Stimulated activated CD8-positive, alpha-beta memory T cell treated with anti-CD3 and anti-CD28 coated beads, Interleukin-15, amount 100 ng/mL, for 1 hour (primary cell): ENCODE measurements around the gene FCHSD1.

Source experiments
- DNase-seq: peaks from one replicate; pipeline ENCODE4 v3.0.0-alpha.2; 2020; ENCODE audit warnings: low read depth

The FCHSD1 gene

GRCh38 chr5:141672841-141673813, 21.9 kb upstream of the FCHSD1 start:
- no peak for DNase-seq

DNA sequence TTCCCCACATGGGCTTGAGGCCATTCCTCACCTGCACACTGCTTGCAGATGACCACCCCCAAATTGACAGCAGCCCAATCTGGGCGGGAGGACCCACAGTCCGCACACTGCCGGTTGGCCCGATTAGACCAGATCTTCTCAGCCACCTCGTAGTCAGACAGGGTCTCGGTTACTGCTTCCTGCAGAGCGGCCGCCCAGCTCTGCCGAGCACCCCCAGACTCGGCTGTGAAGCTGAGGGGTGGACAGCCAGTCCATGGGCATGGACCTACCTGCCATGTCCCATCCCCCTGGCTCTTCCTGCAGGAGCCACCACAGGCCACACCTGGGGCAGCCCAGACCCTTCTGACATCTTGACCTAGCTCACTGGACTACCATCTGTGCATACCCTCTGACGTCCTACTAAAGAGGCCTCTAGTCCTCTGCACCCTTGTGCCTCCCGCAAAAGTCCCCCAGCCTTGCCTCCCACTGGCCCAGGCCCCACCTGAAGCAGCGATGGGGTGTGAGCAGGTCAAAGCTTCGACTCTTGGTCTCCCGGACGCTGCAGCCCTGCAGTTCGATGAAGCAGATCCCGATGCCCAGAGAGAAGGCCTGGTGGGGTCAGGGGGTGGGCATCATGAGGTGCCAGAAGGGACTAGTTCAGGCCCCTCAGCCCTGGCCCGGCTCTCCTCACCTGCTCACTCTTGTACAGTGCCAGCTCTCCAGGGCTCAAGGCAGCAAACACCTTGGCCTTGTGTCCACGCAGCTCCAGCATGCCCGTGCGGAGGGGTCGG, 21.0 kb upstream of the FCHSD1 start:
- DNase-seq: no peak

GRCh38 chr5:141669520-141669919, 18.3 kb upstream of the FCHSD1 start:
- DNase-seq: no peak

- no peak for DNase-seq
Measured at GRCh38 chr5:141668601-141669265, 17.5 kb upstream of the FCHSD1 start.

- no peak for DNase-seq
Measured at GRCh38 chr5:141665995-141666940, 15.1 kb upstream of the FCHSD1 start.

- peak; percentile 62 for DNase-seq
Measured at GRCh38 chr5:141664733-141665461, 13.7 kb upstream of the FCHSD1 start.

GRCh38 chr5:141663506-141663905, 12.3 kb upstream of the FCHSD1 start:
- no peak for DNase-seq

GRCh38 chr5:141662028-141662427, 10.8 kb upstream of the FCHSD1 start:
- no peak for DNase-seq

DNA sequence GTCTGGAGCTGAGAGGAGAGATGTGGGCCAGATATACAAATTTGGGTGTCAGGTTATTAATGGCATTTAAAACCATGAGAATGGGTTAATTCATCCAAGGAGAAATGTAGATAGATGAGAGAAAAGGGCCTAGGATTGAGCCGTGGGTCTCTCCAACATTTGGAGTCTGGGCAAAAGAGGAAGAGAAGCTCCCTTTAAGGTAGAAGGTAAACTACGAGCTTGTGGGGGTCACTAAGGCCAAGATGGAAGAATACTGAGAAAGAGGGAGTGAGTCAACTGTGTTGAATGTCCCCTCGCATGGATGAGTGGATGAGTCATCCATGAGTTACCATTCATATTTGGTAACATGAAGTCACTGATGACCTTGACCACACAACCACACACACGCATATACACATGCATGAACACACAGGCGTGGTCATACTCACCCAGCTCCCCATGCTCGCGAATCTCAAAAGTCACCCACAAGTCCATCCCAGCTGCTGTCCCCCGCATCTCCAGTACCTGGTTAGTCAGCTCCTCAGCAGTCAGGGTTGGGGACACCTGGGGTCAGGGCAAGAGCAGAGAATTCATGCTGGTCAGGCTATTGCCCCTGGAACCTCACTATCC, 6.8 kb upstream of the FCHSD1 start:
- DNase-seq: no peak

DNA sequence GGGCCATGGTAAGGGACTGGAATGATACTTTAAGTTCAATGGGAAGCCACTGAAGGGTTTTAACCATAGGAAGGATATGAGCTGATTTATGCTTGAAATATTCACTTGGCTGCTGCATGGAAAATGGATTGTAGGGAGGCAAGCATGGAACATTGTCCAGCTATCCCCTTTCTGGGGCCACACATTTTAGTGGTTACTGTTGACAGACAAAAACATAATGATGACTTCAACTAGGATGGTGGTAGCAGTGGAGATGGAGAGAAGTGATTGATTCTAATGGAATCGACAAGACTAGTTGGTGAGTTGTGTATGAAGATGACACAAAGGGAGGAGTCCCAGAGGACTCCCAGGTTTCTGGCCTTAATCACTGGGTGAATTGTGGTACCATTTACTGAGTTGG, 6.2 kb upstream of the FCHSD1 start:
- no peak for DNase-seq

DNA sequence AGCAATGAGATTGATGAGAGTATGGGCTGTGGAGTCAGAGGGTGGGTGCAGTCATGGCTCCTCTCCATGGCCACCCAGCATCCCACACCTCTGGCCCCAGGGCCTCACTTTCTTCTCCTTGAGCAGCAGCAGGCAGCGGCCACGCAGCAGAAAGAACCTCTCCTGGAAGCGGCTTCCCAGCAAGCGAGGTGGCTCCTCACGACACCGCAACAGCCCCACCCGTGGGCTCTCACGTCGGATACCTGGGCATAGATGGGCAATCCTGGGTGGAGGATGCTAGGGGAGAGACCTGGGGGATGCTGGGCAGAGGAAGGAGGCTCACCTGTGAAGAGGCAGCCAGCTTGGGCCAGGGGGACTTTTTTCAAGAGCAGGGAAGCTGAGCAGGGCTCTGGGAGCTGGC, 5.2 kb upstream of the FCHSD1 start:
- no peak for DNase-seq

DNA sequence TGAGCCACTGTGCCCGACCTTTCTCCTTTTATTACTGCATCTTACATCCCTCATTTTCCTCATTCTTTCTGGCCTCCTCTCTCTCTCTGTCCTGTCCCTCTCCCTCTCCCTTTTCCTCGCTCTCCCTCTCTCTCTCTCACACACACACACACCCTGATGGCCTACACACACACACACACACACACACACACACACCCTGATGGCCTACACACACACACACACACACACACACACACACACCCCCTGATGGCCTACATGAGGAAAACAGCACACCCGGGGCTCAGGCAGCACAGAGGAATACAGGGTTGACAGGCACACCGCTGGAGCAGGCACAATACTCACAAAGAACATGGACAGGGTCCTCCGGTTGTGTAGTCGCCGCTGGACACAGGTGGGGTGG, 3.8 kb upstream of the FCHSD1 start:
- no peak for DNase-seq

GRCh38 chr5:141654298-141654697, 3.1 kb upstream of the FCHSD1 start:
- no peak for DNase-seq

- no peak for DNase-seq
Measured at GRCh38 chr5:141651728-141652105, 499 bp upstream of the FCHSD1 start.

GRCh38 chr5:141649972-141650371, 1.2 kb downstream of the FCHSD1 start:
- DNase-seq: no peak

DNA sequence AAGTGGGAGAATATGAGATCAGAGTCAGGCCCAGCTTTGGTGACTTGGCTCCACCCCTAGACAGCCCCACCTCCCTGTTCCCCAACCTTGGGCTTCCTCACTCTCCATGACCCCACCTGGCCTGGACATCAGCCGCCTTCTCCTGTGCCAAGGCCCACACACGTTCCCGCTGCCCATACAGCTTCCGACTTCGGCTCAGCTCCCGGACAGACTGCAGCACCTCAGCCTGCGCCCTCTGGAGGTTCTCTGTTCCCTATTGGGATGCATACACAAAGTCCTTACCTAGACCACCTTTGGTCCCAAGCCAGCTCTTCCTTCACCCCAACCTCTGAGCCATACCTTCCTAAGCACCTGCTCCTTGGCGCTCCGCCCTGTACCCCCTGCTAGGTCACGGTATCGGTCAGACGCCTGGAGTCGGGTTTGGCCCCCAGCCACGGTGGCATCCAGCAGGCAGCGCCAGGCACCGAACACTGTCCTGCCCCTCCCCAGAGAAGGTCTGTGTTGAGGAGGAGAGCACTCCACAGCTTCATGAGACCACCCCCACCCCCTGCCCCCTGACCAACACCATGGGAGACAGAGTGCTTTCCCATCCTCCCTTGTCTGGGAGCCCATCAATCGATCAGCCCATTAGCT, 2.0 kb downstream of the FCHSD1 start:
- no peak for DNase-seq

DNA sequence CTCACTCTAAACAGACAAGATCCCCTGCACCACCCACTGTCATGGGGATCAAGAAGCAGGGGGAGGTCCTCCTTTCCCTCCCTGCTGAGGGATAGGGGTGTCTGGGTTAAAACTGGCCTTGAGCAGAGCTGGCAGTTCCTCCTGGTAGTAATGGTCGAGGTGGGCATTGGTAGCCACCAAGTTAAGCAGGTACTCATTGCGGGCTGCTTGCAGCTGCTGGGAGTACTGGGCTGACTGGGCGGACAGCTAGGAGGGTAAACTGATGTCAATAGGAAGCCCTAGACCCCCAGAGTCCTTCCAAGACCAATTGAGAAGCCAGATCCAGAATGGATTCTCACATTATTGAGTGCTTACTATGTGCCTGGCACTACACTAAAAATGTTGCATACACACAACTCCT, 3.4 kb downstream of the FCHSD1 start:
- no peak for DNase-seq

GRCh38 chr5:141647242-141647641, 4.0 kb downstream of the FCHSD1 start:
- DNase-seq: no peak

DNA sequence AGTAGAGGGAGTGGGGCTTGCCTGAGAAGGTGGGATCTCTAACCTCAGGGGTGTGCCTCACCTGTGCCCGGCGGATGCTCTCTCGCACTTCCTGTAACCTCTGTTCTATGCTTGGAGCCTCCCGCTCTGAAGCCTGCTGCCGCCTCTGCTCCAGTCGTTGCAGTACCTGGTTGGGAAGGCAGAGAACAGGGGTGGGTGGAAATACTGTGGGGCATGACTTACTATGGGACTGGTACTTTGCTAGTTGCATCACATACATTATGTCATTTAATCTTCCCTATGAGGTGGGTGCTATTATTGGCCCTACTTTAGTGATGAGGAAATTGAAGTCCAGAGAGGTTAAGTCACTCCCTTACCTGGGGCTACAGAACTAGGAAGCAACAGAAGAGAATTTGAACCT, 5.2 kb downstream of the FCHSD1 start:
- DNase-seq: no peak
